K562 (cell line): ENCODE results near the gene ALG8. TPM values are rescaled to one million over a fixed set of nuclear protein-coding genes. Genes with fewer than 3 reads are reported as not detected.

Experiments
- ARID2 ChIP-seq: fragments of 450-650 bp; IDR thresholded peaks from 2 replicates; pipeline ENCODE4 v1.6.1; 2017; ENCODE audit warnings: antibody characterized with exemption, mild to moderate bottlenecking
- BMI1 ChIP-seq: fragments of 150-350 bp; IDR thresholded peaks from 2 replicates; pipeline ENCODE4 v1.6.1; 2014; ENCODE audit warnings: low read length
- E2F5 ChIP-seq: sonication (generic); formaldehyde crosslinking; IDR thresholded peaks from 2 replicates; pipeline ENCODE4 v1.8.0; 2022; ENCODE audit warnings: mild to moderate bottlenecking, missing genetic modification reagents
- ELF4 ChIP-seq: fragments of 450-650 bp; formaldehyde crosslinking; IDR thresholded peaks from 2 replicates; pipeline ENCODE4 v1.4.0; 2022; ENCODE audit warnings: missing genetic modification characterization
- GABPA ChIP-seq: fragments of 200-800 bp; sonication (Bioruptor generic); conservative IDR thresholded peaks from 2 replicates; pipeline ENCODE4 v1.6.1; 2016; ENCODE audit warnings: low read depth, missing genetic modification characterization, missing compliant biosample characterization
- HES1 ChIP-seq: fragments of 450-650 bp; IDR thresholded peaks from 2 replicates; pipeline ENCODE4 v1.6.1; 2016; ENCODE audit warnings: low read depth, mild to moderate bottlenecking, moderate library complexity
- KLF1 ChIP-seq: fragments of 450-650 bp; IDR thresholded peaks from 2 replicates; pipeline ENCODE4 v1.6.1; 2016; ENCODE audit warnings: missing genetic modification characterization, missing compliant biosample characterization
- SMARCC2 ChIP-seq: fragments of 450-650 bp; IDR thresholded peaks from 2 replicates; pipeline ENCODE4 v1.6.1; 2017; ENCODE audit warnings: antibody characterized with exemption, moderate library complexity, mild to moderate bottlenecking, low read depth
- SRSF3 ChIP-seq: fragments of 200-400 bp; formaldehyde crosslinking; IDR thresholded peaks from 2 replicates; pipeline ENCODE4 v1.6.1; 2016; ENCODE audit warnings: mild to moderate bottlenecking, low read length, moderate library complexity; ENCODE audit not compliant: insufficient read depth
- U2AF1 ChIP-seq: fragments of 200-400 bp; formaldehyde crosslinking; optimal IDR thresholded peaks from 2 replicates; pipeline ENCODE3; 2017; ENCODE audit warnings: mild to moderate bottlenecking, low read depth, low read length, moderate library complexity
- ZBTB11 ChIP-seq, 3 experiments: fragments of 200-800 bp in 1 of 3; fragments of 250-450 bp in 1 of 3; fragments of 450-650 bp in 1 of 3; sonication (Bioruptor Pico) in 1 of 3; sonication (Bioruptor generic) in 1 of 3; formaldehyde crosslinking in 1 of 3; IDR thresholded peaks; 2 replicates each; pipeline versions ENCODE4 v1.6.1 to v1.8.0; 2016 to 2022; ENCODE audit warnings: mild to moderate bottlenecking in 2 of 3, missing genetic modification characterization in 2 of 3, missing compliant biosample characterization in 1 of 3, moderate library complexity in 1 of 3
- ZBTB5 ChIP-seq: fragments of 450-650 bp; IDR thresholded peaks from 2 replicates; pipeline ENCODE4 v1.6.1; 2017; ENCODE audit warnings: antibody characterized with exemption
- ZHX1 ChIP-seq: fragments of 150-350 bp; conservative IDR thresholded peaks from 2 replicates; pipeline ENCODE4 v1.6.1; 2014; ENCODE audit warnings: low read length
- ZNF766 ChIP-seq: fragments of 200-800 bp; sonication (Bioruptor generic); conservative IDR thresholded peaks from 2 replicates; pipeline ENCODE4 v1.6.1; 2016; ENCODE audit warnings: missing genetic modification characterization, missing compliant biosample characterization
- polyA plus RNA-seq, 8 experiments: library from polyadenylated mRNA; depleted of rRNA in 4 of 8; stranded (reverse) in 5 of 8; unstranded in 3 of 8; fragments of >200 nt; fragmentation: Nextera tagmentation in 2 of 8; fragmentation: Illumina TruSeq in 1 of 8; extraction: Ambion mirVana in 2 of 8; extraction: Trizol in 1 of 8; gene quantifications; 2 replicates each; pipeline versions ENCODE4 v1.2.1 to v1.2.3, GENCODE V29; 2011 to 2014; ENCODE audit warnings: inconsistent platforms in 1 of 8, missing spikeins in 1 of 8
- total RNA-seq, 7 experiments: library from RNA; depleted of rRNA in 6 of 7; stranded (reverse); fragments of >200 nt in 6 of 7; fragmentation: Illumina TruSeq in 2 of 7; extraction: Trizol in 2 of 7; gene quantifications; 2 replicates each; pipeline versions ENCODE4 v1.2.1 to v1.2.3, GENCODE V29; 2011 to 2021; ENCODE audit warnings: low replicate concordance in 1 of 7

Gene ALG8
- total and polyA plus RNA-seq, 9 of the 15 experiments (the other 6 are each of a cell fraction or from before 2014, with no cell fraction given), result 59.3 to 189 (median 106) TPM

GRCh38 chr11:78139422-78140391 lies at the start of gene ALG8 (continued):
- no peak for TF ChIP-seq KLF1 (tag)
- no peak for TF ChIP-seq BMI1
- TF ChIP-seq ZBTB5, result no peak
- TF ChIP-seq E2F5, result peak; percentile 48; the same call in 1 of the 2 replicates
- no peak for TF ChIP-seq ZHX1
- TF ChIP-seq ZBTB11 (CRISPR knock-in tag; IDR thresholded peaks at IDR 0.05), result peak in 1 of 3 experiments; percentile 39; a peak in 1 of 6 replicates
- no peak for TF ChIP-seq ZNF766 (CRISPR knock-in tag)
- TF ChIP-seq U2AF1, result no peak
- TF ChIP-seq ELF4 (CRISPR knock-in tag), result 0 out of 2 replicates have a peak, but pooled peaks have one; percentile 21
- TF ChIP-seq SMARCC2, result peak; percentile 20; the same call in 1 of the 2 replicates
- TF ChIP-seq GABPA (tag), result peak; percentile 89
- TF ChIP-seq ARID2, result no peak
- no peak for TF ChIP-seq SRSF3
- TF ChIP-seq HES1, result no peak
